HepG2 (cell line): ENCODE measurements around the gene FGGY. TPM values are rescaled to one million over a fixed set of nuclear protein-coding genes. Genes with fewer than 3 reads are reported as not detected.

Source experiments
- CENPBD1 ChIP-seq: sonication (generic); formaldehyde crosslinking; IDR thresholded peaks from 2 replicates; pipeline ENCODE4 v1.8.0; 2022; ENCODE audit warnings: missing genetic modification reagents, low read depth, mild to moderate bottlenecking, borderline replicate concordance
- DMTF1 ChIP-seq: sonication (generic); formaldehyde crosslinking; IDR thresholded peaks from 2 replicates; pipeline ENCODE4 v1.4.0; 2020; ENCODE audit warnings: mild to moderate bottlenecking, missing genetic modification reagents
- HMG20B ChIP-seq: conservative IDR thresholded peaks from 2 replicates; pipeline ENCODE4 v1.6.1; 2016; ENCODE audit warnings: missing genetic modification reagents, missing compliant biosample characterization
- LBX2 ChIP-seq: sonication (generic); formaldehyde crosslinking; IDR thresholded peaks from 2 replicates; pipeline ENCODE4 v1.5.0; 2020; ENCODE audit warnings: missing genetic modification reagents, mild to moderate bottlenecking, borderline replicate concordance
- NR2F2 ChIP-seq: IDR thresholded peaks from 2 replicates; pipeline ENCODE4 v1.6.1; 2012; ENCODE audit warnings: low read depth, inconsistent platforms, borderline replicate concordance
- SOX5 ChIP-seq: IDR thresholded peaks from 2 replicates; pipeline ENCODE4 v1.6.1; 2016; ENCODE audit warnings: borderline replicate concordance
- ZBTB44 ChIP-seq: sonication (generic); formaldehyde crosslinking; IDR thresholded peaks from 2 replicates; pipeline ENCODE4 v1.4.0; 2020; ENCODE audit warnings: missing genetic modification reagents
- ZGPAT ChIP-seq: IDR thresholded peaks from 2 replicates; pipeline ENCODE4 v1.6.1; 2016; ENCODE audit warnings: mild to moderate bottlenecking
- ZNF460 ChIP-seq: sonication (generic); formaldehyde crosslinking; IDR thresholded peaks from 2 replicates; pipeline ENCODE4 v1.5.1; 2020; ENCODE audit warnings: missing genetic modification reagents, mild to moderate bottlenecking, borderline replicate concordance
- ZNF7 ChIP-seq: IDR thresholded peaks from 2 replicates; pipeline ENCODE4 v1.6.1; 2016; ENCODE audit warnings: missing biosample characterization, missing genetic modification reagents
- ZSCAN31 ChIP-seq: sonication (generic); formaldehyde crosslinking; IDR thresholded peaks from 2 replicates; pipeline ENCODE4 v1.5.0; 2020; ENCODE audit warnings: low read depth, mild to moderate bottlenecking, missing genetic modification reagents
- polyA plus RNA-seq, 8 experiments: library from polyadenylated mRNA; depleted of rRNA in 3 of 8; stranded (reverse) in 7 of 8; unstranded in 1 of 8; fragments of >200 nt; fragmentation: Illumina TruSeq in 4 of 8; extraction: Trizol in 4 of 8; gene quantifications; 2 replicates each; pipeline versions ENCODE4 v1.2.1 to v1.2.3, GENCODE V29; 2011 to 2016; ENCODE audit warnings: low read depth in 4 of 8, missing spikeins in 1 of 8, mixed read lengths in 1 of 8; ENCODE audit not compliant: insufficient read depth in 1 of 8
- total RNA-seq, 5 experiments: library from RNA; depleted of rRNA; stranded (reverse); fragments of >200 nt; fragmentation: Illumina TruSeq; extraction: Trizol; gene quantifications; 2 replicates each; pipeline ENCODE4 v1.2.3, GENCODE V29; 2016; ENCODE audit warnings: low read depth in 1 of 5
- TF ChIP-seq, protein P1 (sequence below): IDR thresholded peaks from 2 replicates; pipeline ENCODE4 v1.4.0; 2020; ENCODE audit warnings: mild to moderate bottlenecking, missing genetic modification reagents
- TF ChIP-seq, protein P2 (sequence below): IDR thresholded peaks from 2 replicates; pipeline ENCODE4 v1.6.1; 2016
- TF ChIP-seq, protein P3 (sequence below): sonication (generic); formaldehyde crosslinking; IDR thresholded peaks from 2 replicates; pipeline ENCODE4 v1.5.1; 2020; ENCODE audit warnings: mild to moderate bottlenecking, moderate library complexity, missing genetic modification reagents

FGGY gene
- total and polyA plus RNA-seq, 2 of the 13 experiments (the other 11 are each of a cell fraction or from before 2014, with no cell fraction given) = 15.7 to 27.5 TPM

DNA sequence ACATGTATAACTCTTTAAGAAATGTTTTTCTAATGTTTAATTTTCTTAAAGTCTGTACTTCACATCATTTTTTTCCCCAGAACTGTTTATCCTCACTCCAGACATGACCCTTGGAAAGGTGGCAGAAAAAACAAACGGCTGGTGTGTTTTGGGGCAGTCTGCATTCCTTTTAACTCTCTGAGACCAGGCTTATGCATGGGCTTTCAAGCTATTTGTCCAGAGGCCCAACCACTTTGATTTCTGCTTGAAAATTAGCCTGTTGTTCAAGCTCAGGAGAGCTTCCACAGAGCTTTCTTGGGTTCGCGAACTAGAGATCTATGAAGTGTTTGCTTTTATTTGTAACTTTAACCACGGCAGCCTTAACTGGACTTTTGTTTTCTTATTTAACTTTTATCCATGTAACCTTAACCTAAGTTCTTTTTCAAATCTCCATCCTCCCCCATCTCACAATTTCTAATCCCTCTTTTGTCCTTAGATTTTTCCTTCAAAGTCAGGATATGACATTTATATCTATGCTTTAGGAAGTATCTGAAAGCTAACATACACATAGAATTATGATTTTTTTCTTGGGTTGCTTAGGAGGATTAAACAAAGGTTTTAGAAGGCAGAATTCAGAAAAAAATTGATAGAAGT, 111.8 kb downstream of the FGGY start (continued):
- TF ChIP-seq, protein P1, sequence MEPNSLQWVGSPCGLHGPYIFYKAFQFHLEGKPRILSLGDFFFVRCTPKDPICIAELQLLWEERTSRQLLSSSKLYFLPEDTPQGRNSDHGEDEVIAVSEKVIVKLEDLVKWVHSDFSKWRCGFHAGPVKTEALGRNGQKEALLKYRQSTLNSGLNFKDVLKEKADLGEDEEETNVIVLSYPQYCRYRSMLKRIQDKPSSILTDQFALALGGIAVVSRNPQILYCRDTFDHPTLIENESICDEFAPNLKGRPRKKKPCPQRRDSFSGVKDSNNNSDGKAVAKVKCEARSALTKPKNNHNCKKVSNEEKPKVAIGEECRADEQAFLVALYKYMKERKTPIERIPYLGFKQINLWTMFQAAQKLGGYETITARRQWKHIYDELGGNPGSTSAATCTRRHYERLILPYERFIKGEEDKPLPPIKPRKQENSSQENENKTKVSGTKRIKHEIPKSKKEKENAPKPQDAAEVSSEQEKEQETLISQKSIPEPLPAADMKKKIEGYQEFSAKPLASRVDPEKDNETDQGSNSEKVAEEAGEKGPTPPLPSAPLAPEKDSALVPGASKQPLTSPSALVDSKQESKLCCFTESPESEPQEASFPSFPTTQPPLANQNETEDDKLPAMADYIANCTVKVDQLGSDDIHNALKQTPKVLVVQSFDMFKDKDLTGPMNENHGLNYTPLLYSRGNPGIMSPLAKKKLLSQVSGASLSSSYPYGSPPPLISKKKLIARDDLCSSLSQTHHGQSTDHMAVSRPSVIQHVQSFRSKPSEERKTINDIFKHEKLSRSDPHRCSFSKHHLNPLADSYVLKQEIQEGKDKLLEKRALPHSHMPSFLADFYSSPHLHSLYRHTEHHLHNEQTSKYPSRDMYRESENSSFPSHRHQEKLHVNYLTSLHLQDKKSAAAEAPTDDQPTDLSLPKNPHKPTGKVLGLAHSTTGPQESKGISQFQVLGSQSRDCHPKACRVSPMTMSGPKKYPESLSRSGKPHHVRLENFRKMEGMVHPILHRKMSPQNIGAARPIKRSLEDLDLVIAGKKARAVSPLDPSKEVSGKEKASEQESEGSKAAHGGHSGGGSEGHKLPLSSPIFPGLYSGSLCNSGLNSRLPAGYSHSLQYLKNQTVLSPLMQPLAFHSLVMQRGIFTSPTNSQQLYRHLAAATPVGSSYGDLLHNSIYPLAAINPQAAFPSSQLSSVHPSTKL (CRISPR knock-in tag) = peak; percentile 80
- TF ChIP-seq, protein P2, sequence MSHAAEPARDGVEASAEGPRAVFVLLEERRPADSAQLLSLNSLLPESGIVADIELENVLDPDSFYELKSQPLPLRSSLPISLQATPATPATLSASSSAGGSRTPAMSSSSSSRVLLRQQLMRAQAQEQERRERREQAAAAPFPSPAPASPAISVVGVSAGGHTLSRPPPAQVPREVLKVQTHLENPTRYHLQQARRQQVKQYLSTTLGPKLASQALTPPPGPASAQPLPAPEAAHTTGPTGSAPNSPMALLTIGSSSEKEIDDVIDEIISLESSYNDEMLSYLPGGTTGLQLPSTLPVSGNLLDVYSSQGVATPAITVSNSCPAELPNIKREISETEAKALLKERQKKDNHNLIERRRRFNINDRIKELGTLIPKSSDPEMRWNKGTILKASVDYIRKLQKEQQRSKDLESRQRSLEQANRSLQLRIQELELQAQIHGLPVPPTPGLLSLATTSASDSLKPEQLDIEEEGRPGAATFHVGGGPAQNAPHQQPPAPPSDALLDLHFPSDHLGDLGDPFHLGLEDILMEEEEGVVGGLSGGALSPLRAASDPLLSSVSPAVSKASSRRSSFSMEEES (CRISPR knock-in tag) = 0 out of 2 replicates have a peak, but pooled peaks have one; percentile 22
- TF ChIP-seq SOX5 = peak; percentile 78; the same call in 1 of the 2 replicates
- TF ChIP-seq ZGPAT (CRISPR knock-in tag) = peak; percentile 25; the same call in 1 of the 2 replicates
- TF ChIP-seq ZSCAN31 (CRISPR knock-in tag) = no peak
- TF ChIP-seq DMTF1 (CRISPR knock-in tag) = no peak
- TF ChIP-seq, protein P3, sequence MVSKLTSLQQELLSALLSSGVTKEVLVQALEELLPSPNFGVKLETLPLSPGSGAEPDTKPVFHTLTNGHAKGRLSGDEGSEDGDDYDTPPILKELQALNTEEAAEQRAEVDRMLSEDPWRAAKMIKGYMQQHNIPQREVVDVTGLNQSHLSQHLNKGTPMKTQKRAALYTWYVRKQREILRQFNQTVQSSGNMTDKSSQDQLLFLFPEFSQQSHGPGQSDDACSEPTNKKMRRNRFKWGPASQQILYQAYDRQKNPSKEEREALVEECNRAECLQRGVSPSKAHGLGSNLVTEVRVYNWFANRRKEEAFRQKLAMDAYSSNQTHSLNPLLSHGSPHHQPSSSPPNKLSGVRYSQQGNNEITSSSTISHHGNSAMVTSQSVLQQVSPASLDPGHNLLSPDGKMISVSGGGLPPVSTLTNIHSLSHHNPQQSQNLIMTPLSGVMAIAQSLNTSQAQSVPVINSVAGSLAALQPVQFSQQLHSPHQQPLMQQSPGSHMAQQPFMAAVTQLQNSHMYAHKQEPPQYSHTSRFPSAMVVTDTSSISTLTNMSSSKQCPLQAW (CRISPR knock-in tag) = 0 out of 2 replicates have a peak, but pooled peaks have one; percentile 21
- TF ChIP-seq CENPBD1 (CRISPR knock-in tag) = no peak
- peak; percentile 57; the same call in 1 of the 2 replicates for TF ChIP-seq NR2F2
- TF ChIP-seq ZNF460 (CRISPR knock-in tag) = no peak
- 0 out of 2 replicates have a peak, but pooled peaks have one; percentile 9 for TF ChIP-seq ZNF7
- TF ChIP-seq HMG20B = peak; percentile 78
- TF ChIP-seq LBX2 = no peak
- no peak for TF ChIP-seq ZBTB44
